Mesenchymal stem cell (in vitro differentiated cells and primary cell): Measurements from ENCODE around the gene CDH12.

Source experiments
- DNase-seq: peaks from one replicate; pipeline ENCODE4 v3.0.0-alpha.2; 2013
- H2AFZ ChIP-seq: one replicate; pipeline ENCODE4 v1.6.1; 2013; ENCODE audit warnings: low read depth, mild to moderate bottlenecking, control low read depth, inconsistent platforms, low read length, moderate library complexity
- H2AK5ac ChIP-seq: 2 replicates; pipeline ENCODE4 v1.6.1; 2013; ENCODE audit warnings: low read length, moderate library complexity, mild to moderate bottlenecking, inconsistent platforms; ENCODE audit not compliant: severe bottlenecking
- H2BK120ac ChIP-seq: one replicate; pipeline ENCODE4 v1.6.1; 2013; ENCODE audit warnings: low read depth, mild to moderate bottlenecking, inconsistent platforms, low read length, moderate library complexity
- H2BK12ac ChIP-seq, 2 experiments: one replicate each; pipeline ENCODE4 v1.6.1; 2013; ENCODE audit warnings: inconsistent platforms in 2 of 2, low read length in 2 of 2, mild to moderate bottlenecking in 2 of 2, moderate library complexity in 2 of 2, control low read depth in 1 of 2
- H2BK15ac ChIP-seq: one replicate; pipeline ENCODE4 v1.6.1; 2013; ENCODE audit warnings: mild to moderate bottlenecking, low read depth, inconsistent platforms; ENCODE audit not compliant: poor library complexity, severe bottlenecking
- H2BK5ac ChIP-seq: 2 replicates; pipeline ENCODE4 v1.6.1; 2013; ENCODE audit warnings: low read depth, mild to moderate bottlenecking, low read length, control low read depth, inconsistent platforms; ENCODE audit not compliant: poor library complexity, severe bottlenecking
- H3K14ac ChIP-seq, 2 experiments: one replicate each; pipeline ENCODE4 v1.6.1; 2013; ENCODE audit warnings: inconsistent platforms in 2 of 2, low read length in 2 of 2, control low read depth in 1 of 2, mild to moderate bottlenecking in 1 of 2, moderate library complexity in 1 of 2
- H3K18ac ChIP-seq, 2 experiments: one replicate each; pipeline ENCODE4 v1.6.1; 2013; ENCODE audit warnings: inconsistent platforms in 2 of 2, low read length in 2 of 2, control low read depth in 1 of 2, low read depth in 1 of 2, mild to moderate bottlenecking in 1 of 2
- H3K23ac ChIP-seq, 2 experiments: one replicate each; pipeline ENCODE4 v1.6.1; 2013; ENCODE audit warnings: inconsistent platforms in 2 of 2, low read length in 2 of 2, mild to moderate bottlenecking in 2 of 2, moderate library complexity in 2 of 2, control low read depth in 1 of 2
- H3K27ac ChIP-seq: 2 replicates; pipeline ENCODE4 v1.5.1; 2013; ENCODE audit warnings: mild to moderate bottlenecking, moderate library complexity, low read length, control low read depth, inconsistent platforms; ENCODE audit not compliant: poor library complexity, severe bottlenecking
- H3K27me3 ChIP-seq, 2 experiments: 2 replicates each; pipeline versions ENCODE4 v1.6.1 to v1.7.0; 2013; ENCODE audit warnings: low read length in 2 of 2, mild to moderate bottlenecking in 2 of 2, moderate library complexity in 2 of 2, control low read depth in 1 of 2, inconsistent platforms in 1 of 2; ENCODE audit not compliant: control insufficient read depth in 1 of 2, insufficient read depth in 1 of 2
- H3K36me3 ChIP-seq, 2 experiments: 2 replicates each; pipeline versions ENCODE4 v1.6.1 to v1.7.0; 2013; ENCODE audit warnings: low read length in 2 of 2, control low read depth in 1 of 2, inconsistent platforms in 1 of 2, low read depth in 1 of 2, mild to moderate bottlenecking in 1 of 2; ENCODE audit not compliant: insufficient read depth in 2 of 2, control insufficient read depth in 1 of 2
- H3K4ac ChIP-seq, 2 experiments: one replicate each; pipeline ENCODE4 v1.6.1; 2013; ENCODE audit warnings: inconsistent platforms in 2 of 2, low read length in 2 of 2, mild to moderate bottlenecking in 2 of 2, moderate library complexity in 2 of 2, control low read depth in 1 of 2, low read depth in 1 of 2
- H3K4me1 ChIP-seq: 2 replicates; pipeline ENCODE4 v1.6.1; 2013; ENCODE audit warnings: low read depth, low read length, control low read depth; ENCODE audit not compliant: control insufficient read depth, insufficient read depth
- H3K4me2 ChIP-seq: 2 replicates; pipeline ENCODE4 v1.6.1; 2013; ENCODE audit warnings: low read length, mild to moderate bottlenecking, inconsistent platforms; ENCODE audit not compliant: poor library complexity, severe bottlenecking
- H3K4me3 ChIP-seq, 2 experiments: 2 replicates each; pipeline versions ENCODE4 v1.5.1 to v1.7.0; 2013; ENCODE audit warnings: low read length in 2 of 2, mild to moderate bottlenecking in 2 of 2, control low read depth in 1 of 2, low read depth in 1 of 2; ENCODE audit not compliant: insufficient read depth in 1 of 2
- H3K79me1 ChIP-seq: replicated peaks from 2 replicates; pipeline ENCODE4 v1.6.1; 2013; ENCODE audit warnings: mild to moderate bottlenecking, control low read depth, low read length, inconsistent platforms; ENCODE audit not compliant: poor library complexity, severe bottlenecking
- H3K9ac ChIP-seq: 2 replicates; pipeline ENCODE4 v1.7.0; 2013; ENCODE audit warnings: mild to moderate bottlenecking, low read length, moderate library complexity
- H3K9me3 ChIP-seq: 2 replicates; pipeline ENCODE4 v1.7.0; 2013; ENCODE audit warnings: mild to moderate bottlenecking, low read length; ENCODE audit not compliant: control insufficient read depth
- H4K8ac ChIP-seq: one replicate; pipeline ENCODE4 v1.6.1; 2013; ENCODE audit warnings: inconsistent platforms, mild to moderate bottlenecking, low read length, moderate library complexity
- H4K91ac ChIP-seq: one replicate; pipeline ENCODE4 v1.6.1; 2013; ENCODE audit warnings: mild to moderate bottlenecking, low read length, inconsistent platforms
- WGBS: methylation state at CpG from one replicate; pipeline ENCODE4 v1.1.7; 2013; ENCODE audit warnings: mixed read lengths; 5-methylcytosine and 5-hydroxymethylcytosine counted together

Gene CDH12

GRCh38 chr5:21774801-21775200, 1078.3 kb downstream of the CDH12 start:
- no peak overlapping the region for H3K4ac ChIP-seq
- H3K4me1 ChIP-seq = no peaks in the 10 kb centered on the region
- 36% methylated on average over 1 of the region's 1 CpG for WGBS
- no peak overlapping the region for H2BK15ac ChIP-seq
- DNase-seq = no peak
- H4K8ac ChIP-seq = no peak overlapping the region
- no peaks in the 10 kb centered on the region for H3K36me3 ChIP-seq
- no peak overlapping the region for H3K14ac ChIP-seq
- no peak overlapping the region for H3K27ac ChIP-seq
- H2AK5ac ChIP-seq = no peak overlapping the region
- no peak overlapping the region for H2BK12ac ChIP-seq
- no peaks in the 10 kb centered on the region for H3K9me3 ChIP-seq
- H3K18ac ChIP-seq = no peak overlapping the region
- H3K27me3 ChIP-seq = no peaks in the 10 kb centered on the region
- H3K23ac ChIP-seq = no peak overlapping the region
- no peak overlapping the region for H2BK5ac ChIP-seq
- H3K79me1 ChIP-seq = no peaks in the 10 kb centered on the region
- H4K91ac ChIP-seq = no peak overlapping the region
- H2AFZ ChIP-seq = no peak overlapping the region
- no peak overlapping the region for H3K9ac ChIP-seq
- no peak overlapping the region for H3K4me3 ChIP-seq
- no peak overlapping the region for H2BK120ac ChIP-seq
- no peak overlapping the region for H3K4me2 ChIP-seq

- H3K23ac ChIP-seq = no peak overlapping the region
- H3K27ac ChIP-seq = no peak overlapping the region
- no peak overlapping the region for H3K4ac ChIP-seq
- H3K4me2 ChIP-seq = no peak overlapping the region
- no peak overlapping the region for H4K8ac ChIP-seq
- no peak for DNase-seq
- 70% methylated on average over 2 of the region's 2 CpGs for WGBS
- no peaks in the 10 kb centered on the region for H3K36me3 ChIP-seq
- no peaks in the 10 kb centered on the region for H3K4me1 ChIP-seq
- H2AFZ ChIP-seq = no peak overlapping the region
- no peak overlapping the region for H2BK15ac ChIP-seq
- no peaks in the 10 kb centered on the region for H3K79me1 ChIP-seq
- no peaks in the 10 kb centered on the region for H3K27me3 ChIP-seq
- H2BK12ac ChIP-seq = no peak overlapping the region
- no peak overlapping the region for H3K4me3 ChIP-seq
- H3K9ac ChIP-seq = no peak overlapping the region
- no peaks in the 10 kb centered on the region for H3K9me3 ChIP-seq
- no peak overlapping the region for H3K18ac ChIP-seq
- no peak overlapping the region for H2AK5ac ChIP-seq
- no peak overlapping the region for H4K91ac ChIP-seq
- no peak overlapping the region for H2BK5ac ChIP-seq
- no peak overlapping the region for H3K14ac ChIP-seq
- H2BK120ac ChIP-seq = no peak overlapping the region
Observed at GRCh38 chr5:21774281-21774680, 1078.9 kb downstream of the CDH12 start.

GRCh38 chr5:21773456-21773855, 1079.7 kb downstream of the CDH12 start:
- H3K4me3 ChIP-seq = no peak overlapping the region
- 59% methylated on average over 3 of the region's 3 CpGs for WGBS
- no peak overlapping the region for H2BK120ac ChIP-seq
- no peaks in the 10 kb centered on the region for H3K36me3 ChIP-seq
- H3K79me1 ChIP-seq = no peaks in the 10 kb centered on the region
- no peak overlapping the region for H2BK15ac ChIP-seq
- H4K91ac ChIP-seq = no peak overlapping the region
- DNase-seq = no peak
- no peak overlapping the region for H3K23ac ChIP-seq
- H2BK12ac ChIP-seq = no peak overlapping the region
- H2BK5ac ChIP-seq = no peak overlapping the region
- no peaks in the 10 kb centered on the region for H3K9me3 ChIP-seq
- H2AFZ ChIP-seq = no peak overlapping the region
- H4K8ac ChIP-seq = no peak overlapping the region
- H3K18ac ChIP-seq = no peak overlapping the region
- H3K4ac ChIP-seq = no peak overlapping the region
- H3K4me2 ChIP-seq = no peak overlapping the region
- H3K27ac ChIP-seq = no peak overlapping the region
- H2AK5ac ChIP-seq = no peak overlapping the region
- no peak overlapping the region for H3K9ac ChIP-seq
- H3K4me1 ChIP-seq = no peaks in the 10 kb centered on the region
- H3K27me3 ChIP-seq = no peaks in the 10 kb centered on the region
- H3K14ac ChIP-seq = no peak overlapping the region

GRCh38 chr5:21765406-21765805, 1087.7 kb downstream of the CDH12 start:
- Histone ChIP-seq H3K27me3 (no peaks in the 10 kb centered on the region), H3K14ac (no peak overlapping the region), H3K9ac (no peak overlapping the region), H3K18ac (no peak overlapping the region), H2BK15ac (no peak overlapping the region), H2BK120ac (no peak overlapping the region), H4K91ac (no peak overlapping the region), H2BK5ac (no peak overlapping the region), H3K36me3 (no peaks in the 10 kb centered on the region), H3K23ac (no peak overlapping the region), H3K4ac (no peak overlapping the region), H3K4me2 (no peak overlapping the region), H2BK12ac (no peak overlapping the region), H3K9me3 (no peaks in the 10 kb centered on the region), H2AK5ac (no peak overlapping the region), H3K4me1 (no peaks in the 10 kb centered on the region), H3K27ac (no peak overlapping the region), H4K8ac (no peak overlapping the region), H3K79me1 (no peaks in the 10 kb centered on the region), H2AFZ (no peak overlapping the region), H3K4me3 (no peak overlapping the region)
- no peak for DNase-seq
- no CpG with 5 or more reads among the region's 1 CpG for WGBS
